HepG2 (cell line): ENCODE results near the gene GPR17. TPM values are rescaled to one million over a fixed set of nuclear protein-coding genes. Genes with fewer than 3 reads are reported as not detected.

ENCODE experiments used
- ATAC-seq: fragments of 200-7000 bp; cut with Tn5 transposase; 3 replicates; pipeline ENCODE4 v1.9.1; 2020; ENCODE audit warnings: mild to moderate bottlenecking, moderate library complexity
- BruUV-seq: library from RNA; stranded (reverse); fragments of 400-500 nt; replicated peaks from 2 replicates; lab custom pipeline; 2021; lab: Mats Ljungman, UMichigan
- CTCF ChIA-PET: fragments of 300-600 bp; formaldehyde crosslinking; extraction: SDS; loops from one replicate; lab custom pipeline; 2021; ENCODE audit warnings: low total read pairs, inconsistent platforms, low intra/inter-chr PET ratio; lab: Yijun Ruan, JAX
- POLR2A ChIA-PET: fragments of 350-600 bp; sonication (Branson Sonifier 250); formaldehyde crosslinking; loops from one replicate; lab custom pipeline; 2020; ENCODE audit warnings: antibody characterized with exemption, inconsistent platforms; lab: Yijun Ruan, JAX
- DNase-seq: peaks from one replicate; pipeline ENCODE4 v3.0.0-alpha.2; 2015; ENCODE audit warnings: low spot score
- FAIRE-seq: peaks from 3 replicates; lab custom pipeline; 2011; peaks lifted over from hg19 to GRCh38; lab: Jason Lieb, UNC
- H2AFZ ChIP-seq: one replicate; pipeline ENCODE4 v1.6.1; 2011; ENCODE audit warnings: low read length, inconsistent platforms
- H3K27ac ChIP-seq: fragments of 300-600 bp; 3 replicates; pipeline ENCODE4 v1.8.0; 2011; ENCODE audit warnings: mixed run types, mild to moderate bottlenecking, mixed read lengths, low read length, inconsistent platforms; ENCODE audit not compliant: insufficient read depth; ENCODE audit errors: extremely low read length
- H3K27me3 ChIP-seq, 2 experiments: fragments of 200-600 bp in 1 of 2; 2 replicates in 1 of 2; 3 replicates in 1 of 2; pipeline versions ENCODE4 v1.6.0 to v1.8.0; 2011; ENCODE audit warnings: low read length in 2 of 2, mild to moderate bottlenecking in 2 of 2, moderate library complexity in 2 of 2, inconsistent platforms in 1 of 2; ENCODE audit not compliant: insufficient read depth in 2 of 2, control insufficient read depth in 1 of 2
- H3K36me3 ChIP-seq, 2 experiments: fragments of 200-600 bp in 1 of 2; replicated peaks in 1 of 2; 2 replicates in 1 of 2; 3 replicates in 1 of 2; pipeline versions ENCODE4 v1.5.1 to v1.8.0; 2011; ENCODE audit warnings: low read length in 2 of 2, inconsistent platforms in 1 of 2; ENCODE audit not compliant: insufficient read depth in 2 of 2, control insufficient read depth in 1 of 2
- H3K4me1 ChIP-seq: 2 replicates; pipeline ENCODE4 v1.5.1; 2012; ENCODE audit warnings: low read length, inconsistent platforms; ENCODE audit not compliant: insufficient read depth
- H3K4me2 ChIP-seq: 2 replicates; pipeline ENCODE4 v1.6.0; 2011; ENCODE audit warnings: low read depth, low read length, inconsistent platforms
- H3K4me3 ChIP-seq, 3 experiments: fragments of 200-600 bp in 1 of 3; sonication (generic), shearing (Covaris generic) in 1 of 3; replicated peaks in 1 of 3; 2 replicates each; pipeline ENCODE4 v1.5.1; 2011 to 2016; ENCODE audit warnings: low read length in 3 of 3, inconsistent platforms in 2 of 3, low read depth in 2 of 3, mild to moderate bottlenecking in 2 of 3, control low read depth in 1 of 3, mixed read lengths in 1 of 3; ENCODE audit not compliant: insufficient read depth in 1 of 3
- H3K79me2 ChIP-seq: one replicate; pipeline ENCODE4 v1.6.1; 2011; ENCODE audit warnings: low read length, inconsistent platforms; ENCODE audit not compliant: insufficient read depth
- H3K9ac ChIP-seq: 2 replicates; pipeline ENCODE4 v1.6.0; 2011; ENCODE audit warnings: mild to moderate bottlenecking, low read depth, low read length, inconsistent platforms; ENCODE audit not compliant: insufficient read depth
- H3K9me3 ChIP-seq: 2 replicates; pipeline ENCODE4 v1.5.1; 2012; ENCODE audit warnings: mild to moderate bottlenecking, low read length
- H4K20me1 ChIP-seq: 2 replicates; pipeline ENCODE4 v1.6.0; 2011; ENCODE audit warnings: inconsistent platforms, mild to moderate bottlenecking, low read length, moderate library complexity; ENCODE audit not compliant: insufficient read depth
- AHR ChIP-seq: IDR thresholded peaks from 2 replicates; pipeline ENCODE4 v1.6.1; 2018; ENCODE audit warnings: missing genetic modification reagents, missing compliant biosample characterization
- NCOA1 ChIP-seq: sonication (generic); formaldehyde crosslinking; IDR thresholded peaks from 2 replicates; pipeline ENCODE4 v1.9.0; 2021; ENCODE audit warnings: missing genetic modification reagents
- NR1H2 ChIP-seq: sonication (generic); formaldehyde crosslinking; IDR thresholded peaks from 2 replicates; pipeline ENCODE4 v1.8.1; 2022; ENCODE audit warnings: low read depth, missing genetic modification reagents, borderline replicate concordance
- RARG ChIP-seq: sonication (generic); formaldehyde crosslinking; IDR thresholded peaks from 2 replicates; pipeline ENCODE4 v1.4.0; 2020; ENCODE audit warnings: low read depth, mild to moderate bottlenecking, missing genetic modification reagents
- SP140L ChIP-seq: sonication (generic); formaldehyde crosslinking; IDR thresholded peaks from 2 replicates; pipeline ENCODE4 v1.4.0; 2020; ENCODE audit warnings: missing genetic modification reagents, borderline replicate concordance
- SRF ChIP-seq: IDR thresholded peaks from 2 replicates; pipeline ENCODE4 v1.6.1; 2011; ENCODE audit warnings: mild to moderate bottlenecking, low read depth, low read length, moderate library complexity
- WIZ ChIP-seq: sonication (generic); formaldehyde crosslinking; IDR thresholded peaks from 2 replicates; pipeline ENCODE4 v1.5.1; 2020; ENCODE audit warnings: mild to moderate bottlenecking, missing genetic modification reagents
- ZFP36 ChIP-seq: fragments of 150-350 bp; IDR thresholded peaks from 2 replicates; pipeline ENCODE4 v1.6.1; 2018; ENCODE audit warnings: borderline replicate concordance, low read length, low read depth; ENCODE audit not compliant: partially characterized antibody
- ZNF776 ChIP-seq: sonication (generic); formaldehyde crosslinking; IDR thresholded peaks from 2 replicates; pipeline ENCODE4 v1.4.0; 2020; ENCODE audit warnings: mild to moderate bottlenecking, missing genetic modification reagents
- WGBS: methylation state at CpG from one replicate; pipeline ENCODE4 v1.1.6; 2017; ENCODE audit warnings: low lambda C conversion rate; 5-methylcytosine and 5-hydroxymethylcytosine counted together
- in situ Hi-C: cut with HindIII; loops from 2 replicates; pipeline ENCODE4 v1.10.0; 2017; ENCODE audit warnings: low pct_unique_long_range_greater_than_20kb; ENCODE audit not compliant: extremely low pct_ligation_motif_present
- intact Hi-C: fragments of 100-400 bp; cut with micrococcal nuclease; formaldehyde crosslinking; loops from one replicate; pipeline ENCODE4 v1.10.0; 2022; ENCODE audit not compliant: unreplicated experiment
- polyA plus RNA-seq, 8 experiments: library from polyadenylated mRNA; depleted of rRNA in 3 of 8; stranded (reverse) in 7 of 8; unstranded in 1 of 8; fragments of >200 nt; fragmentation: Illumina TruSeq in 4 of 8; extraction: Trizol in 4 of 8; gene quantifications; 2 replicates each; pipeline versions ENCODE4 v1.2.1 to v1.2.3, GENCODE V29; 2011 to 2016; ENCODE audit warnings: low read depth in 4 of 8, missing spikeins in 1 of 8, mixed read lengths in 1 of 8; ENCODE audit not compliant: insufficient read depth in 1 of 8
- total RNA-seq, 5 experiments: library from RNA; depleted of rRNA; stranded (reverse); fragments of >200 nt; fragmentation: Illumina TruSeq; extraction: Trizol; gene quantifications; 2 replicates each; pipeline ENCODE4 v1.2.3, GENCODE V29; 2016; ENCODE audit warnings: low read depth in 1 of 5
- TF ChIP-seq, protein P1 (sequence below): sonication (generic); formaldehyde crosslinking; IDR thresholded peaks from 2 replicates; pipeline ENCODE4 v1.4.0; 2020; ENCODE audit warnings: missing genetic modification reagents
- TF ChIP-seq, protein P2 (sequence below): sonication (generic); formaldehyde crosslinking; IDR thresholded peaks from 2 replicates; pipeline ENCODE4 v1.8.0; 2022; ENCODE audit warnings: missing genetic modification reagents, mild to moderate bottlenecking, borderline replicate concordance
- TF ChIP-seq, protein P3 (sequence below): sonication (generic); formaldehyde crosslinking; conservative IDR thresholded peaks from 2 replicates; pipeline ENCODE4 v1.8.1; 2023; ENCODE audit warnings: missing genetic modification reagents
- TF ChIP-seq, protein P4 (sequence below): sonication (generic); formaldehyde crosslinking; IDR thresholded peaks from 2 replicates; pipeline ENCODE4 v1.8.1; 2023; ENCODE audit warnings: mild to moderate bottlenecking, missing genetic modification reagents

The GPR17 gene
- total and polyA plus RNA-seq, 2 of the 13 experiments (the other 11 are each of a cell fraction or from before 2014, with no cell fraction given), result not detected

DNA sequence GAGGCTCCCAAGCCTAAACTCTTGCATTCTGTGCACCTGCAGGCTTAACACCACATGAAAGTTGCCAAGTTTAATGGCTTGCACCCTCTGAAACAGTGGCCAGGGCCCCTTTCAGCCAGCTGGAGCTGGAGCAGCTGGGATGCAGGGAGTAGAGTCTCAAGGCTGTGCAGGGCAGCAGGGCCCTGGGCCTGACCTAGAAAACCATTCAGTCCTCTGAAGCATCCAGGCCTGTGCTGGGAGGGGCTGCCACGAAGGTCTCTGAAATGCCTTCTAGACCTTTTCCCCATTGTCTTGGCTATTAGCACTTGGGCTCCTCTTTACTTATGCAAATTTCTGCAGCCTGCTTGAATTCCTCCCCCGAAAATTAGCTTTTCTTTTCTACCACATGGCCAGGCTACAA is 44.7 kb downstream of the GPR17 start:
- ChIA-PET CTCF (no interaction called here), POLR2A (no interaction called here)
- no TSS peak for BruUV-seq
- Histone ChIP-seq H3K79me2 (no peaks in the 10 kb centered on the region), H3K9me3 (peaks cover 32% of the 10 kb centered on the region), H4K20me1 (no peaks in the 10 kb centered on the region), H2AFZ (no peak overlapping the region), H3K4me1 (no peaks in the 10 kb centered on the region), H3K4me3 (no peak overlapping the region), H3K9ac (no peak overlapping the region), H3K27ac (no peak overlapping the region), H3K27me3 (peaks cover 0 to 5% of the 10 kb centered on the region in 2 experiments; a peak in 1 of 5 replicates), H3K4me2 (no peak overlapping the region), H3K36me3 (no peaks in the 10 kb centered on the region)
- TF ChIP-seq NR1H2 (CRISPR knock-in tag) (no peak), AHR (CRISPR knock-in tag) (no peak), NCOA1 (CRISPR knock-in tag) (no peak), RARG (CRISPR knock-in tag) (no peak), WIZ (no peak), ZFP36 (peak; percentile 17), SP140L (CRISPR knock-in tag) (no peak), SRF (no peak), ZNF776 (CRISPR knock-in tag) (no peak)
- TF ChIP-seq, protein P1, sequence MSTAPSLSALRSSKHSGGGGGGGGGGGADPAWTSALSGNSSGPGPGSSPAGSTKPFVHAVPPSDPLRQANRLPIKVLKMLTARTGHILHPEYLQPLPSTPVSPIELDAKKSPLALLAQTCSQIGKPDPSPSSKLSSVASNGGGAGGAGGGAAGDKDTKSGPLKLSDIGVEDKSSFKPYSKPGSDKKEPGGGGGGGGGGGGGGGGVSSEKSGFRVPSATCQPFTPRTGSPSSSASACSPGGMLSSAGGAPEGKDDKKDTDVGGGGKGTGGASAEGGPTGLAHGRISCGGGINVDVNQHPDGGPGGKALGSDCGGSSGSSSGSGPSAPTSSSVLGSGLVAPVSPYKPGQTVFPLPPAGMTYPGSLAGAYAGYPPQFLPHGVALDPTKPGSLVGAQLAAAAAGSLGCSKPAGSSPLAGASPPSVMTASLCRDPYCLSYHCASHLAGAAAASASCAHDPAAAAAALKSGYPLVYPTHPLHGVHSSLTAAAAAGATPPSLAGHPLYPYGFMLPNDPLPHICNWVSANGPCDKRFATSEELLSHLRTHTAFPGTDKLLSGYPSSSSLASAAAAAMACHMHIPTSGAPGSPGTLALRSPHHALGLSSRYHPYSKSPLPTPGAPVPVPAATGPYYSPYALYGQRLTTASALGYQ (CRISPR knock-in tag), result no peak
- TF ChIP-seq, protein P2, sequence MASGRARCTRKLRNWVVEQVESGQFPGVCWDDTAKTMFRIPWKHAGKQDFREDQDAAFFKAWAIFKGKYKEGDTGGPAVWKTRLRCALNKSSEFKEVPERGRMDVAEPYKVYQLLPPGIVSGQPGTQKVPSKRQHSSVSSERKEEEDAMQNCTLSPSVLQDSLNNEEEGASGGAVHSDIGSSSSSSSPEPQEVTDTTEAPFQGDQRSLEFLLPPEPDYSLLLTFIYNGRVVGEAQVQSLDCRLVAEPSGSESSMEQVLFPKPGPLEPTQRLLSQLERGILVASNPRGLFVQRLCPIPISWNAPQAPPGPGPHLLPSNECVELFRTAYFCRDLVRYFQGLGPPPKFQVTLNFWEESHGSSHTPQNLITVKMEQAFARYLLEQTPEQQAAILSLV (CRISPR knock-in tag), result no peak
- TF ChIP-seq, protein P3, sequence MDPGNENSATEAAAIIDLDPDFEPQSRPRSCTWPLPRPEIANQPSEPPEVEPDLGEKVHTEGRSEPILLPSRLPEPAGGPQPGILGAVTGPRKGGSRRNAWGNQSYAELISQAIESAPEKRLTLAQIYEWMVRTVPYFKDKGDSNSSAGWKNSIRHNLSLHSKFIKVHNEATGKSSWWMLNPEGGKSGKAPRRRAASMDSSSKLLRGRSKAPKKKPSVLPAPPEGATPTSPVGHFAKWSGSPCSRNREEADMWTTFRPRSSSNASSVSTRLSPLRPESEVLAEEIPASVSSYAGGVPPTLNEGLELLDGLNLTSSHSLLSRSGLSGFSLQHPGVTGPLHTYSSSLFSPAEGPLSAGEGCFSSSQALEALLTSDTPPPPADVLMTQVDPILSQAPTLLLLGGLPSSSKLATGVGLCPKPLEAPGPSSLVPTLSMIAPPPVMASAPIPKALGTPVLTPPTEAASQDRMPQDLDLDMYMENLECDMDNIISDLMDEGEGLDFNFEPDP (CRISPR knock-in tag), result 0 out of 2 replicates have a peak, but pooled peaks have one; percentile 1
- TF ChIP-seq, protein P4, sequence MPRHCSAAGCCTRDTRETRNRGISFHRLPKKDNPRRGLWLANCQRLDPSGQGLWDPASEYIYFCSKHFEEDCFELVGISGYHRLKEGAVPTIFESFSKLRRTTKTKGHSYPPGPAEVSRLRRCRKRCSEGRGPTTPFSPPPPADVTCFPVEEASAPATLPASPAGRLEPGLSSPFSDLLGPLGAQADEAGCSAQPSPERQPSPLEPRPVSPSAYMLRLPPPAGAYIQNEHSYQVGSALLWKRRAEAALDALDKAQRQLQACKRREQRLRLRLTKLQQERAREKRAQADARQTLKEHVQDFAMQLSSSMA, result no peak
- FAIRE-seq (no peak), ATAC-seq (no peak), DNase-seq (no peak)
- 8% methylated on average over 2 of the region's 2 CpGs for WGBS
- in situ Hi-C loops, result no loop called here
- intact Hi-C loops, result no loop called here
